DND-41 (cell line): ENCODE data around the gene CTIF.

Source experiments
- CTCF ChIP-seq: IDR thresholded peaks from 2 replicates; pipeline ENCODE4 v1.5.1; 2012; ENCODE audit warnings: borderline replicate concordance, low read length, moderate library complexity, mild to moderate bottlenecking; ENCODE audit not compliant: poor library complexity, severe bottlenecking; ENCODE audit errors: extremely low read depth
- EZH2 ChIP-seq: IDR thresholded peaks from 3 replicates; pipeline ENCODE4 v1.6.1; 2012; ENCODE audit warnings: borderline replicate concordance, low read depth, mild to moderate bottlenecking, moderate library complexity, low read length, inconsistent platforms; ENCODE audit not compliant: severe bottlenecking

- TF ChIP-seq CTCF: no peak
- TF ChIP-seq EZH2: no peak
These were observed 347.1 kb downstream of the CTIF start for GRCh38 chr18:48885924-48886400.
